ENCODE results near the gene TAGLN2. TPM values are rescaled to one million over a fixed set of nuclear protein-coding genes. Genes with fewer than 3 reads are reported as not detected.
"Not testable (repeated sequence)": the region's sequence is repeated elsewhere in the genome, so short reads cannot be mapped to it uniquely, and the experiment has no call there.

TAGLN2 gene
- total RNA-seq, 1 donor from 2014 or later = 160 TPM

DNA sequence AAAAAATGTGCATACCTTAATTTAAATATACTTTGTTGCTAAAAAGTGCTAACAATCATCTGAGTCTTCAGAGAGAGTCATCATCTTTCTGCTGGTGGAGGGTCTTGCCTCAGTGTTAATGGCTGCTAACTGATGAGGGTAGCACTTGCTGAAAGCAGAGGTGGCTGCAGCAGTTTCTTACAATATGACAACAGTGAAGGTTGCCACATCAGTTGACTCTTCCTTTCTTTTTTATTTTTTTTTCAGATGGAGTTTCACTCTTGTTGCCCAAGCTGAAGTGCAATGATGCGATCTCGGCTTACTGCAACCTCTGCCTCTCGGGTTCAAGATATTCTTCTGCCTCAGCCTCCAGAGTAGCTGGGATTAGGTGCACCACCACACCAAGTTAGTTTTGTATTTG lies 22.8 kb downstream of the TAGLN2 start:
- peaks cover 8% of the 10 kb centered on the region for H3K36me3 Mint-ChIP-seq (ENCODE audit: unreplicated experiment)
- no peaks in the 10 kb centered on the region for H3K4me1 Mint-ChIP-seq (ENCODE audit: low read depth, unreplicated experiment)
- no peak for DNase-seq
- H3K27ac Mint-ChIP-seq (ENCODE audit: unreplicated experiment) = no peak overlapping the region
- no peak overlapping the region for H3K4me3 Mint-ChIP-seq (ENCODE audit: unreplicated experiment)
- H3K9me3 Mint-ChIP-seq (ENCODE audit: unreplicated experiment) = peaks cover 2% of the 10 kb centered on the region
- no peak for TF ChIP-seq CTCF (IDR thresholded peaks at IDR 0.05; ENCODE audit: partially characterized antibody, unreplicated experiment)
- H3K27me3 Mint-ChIP-seq (ENCODE audit: unreplicated experiment) = no peaks in the 10 kb centered on the region

DNA sequence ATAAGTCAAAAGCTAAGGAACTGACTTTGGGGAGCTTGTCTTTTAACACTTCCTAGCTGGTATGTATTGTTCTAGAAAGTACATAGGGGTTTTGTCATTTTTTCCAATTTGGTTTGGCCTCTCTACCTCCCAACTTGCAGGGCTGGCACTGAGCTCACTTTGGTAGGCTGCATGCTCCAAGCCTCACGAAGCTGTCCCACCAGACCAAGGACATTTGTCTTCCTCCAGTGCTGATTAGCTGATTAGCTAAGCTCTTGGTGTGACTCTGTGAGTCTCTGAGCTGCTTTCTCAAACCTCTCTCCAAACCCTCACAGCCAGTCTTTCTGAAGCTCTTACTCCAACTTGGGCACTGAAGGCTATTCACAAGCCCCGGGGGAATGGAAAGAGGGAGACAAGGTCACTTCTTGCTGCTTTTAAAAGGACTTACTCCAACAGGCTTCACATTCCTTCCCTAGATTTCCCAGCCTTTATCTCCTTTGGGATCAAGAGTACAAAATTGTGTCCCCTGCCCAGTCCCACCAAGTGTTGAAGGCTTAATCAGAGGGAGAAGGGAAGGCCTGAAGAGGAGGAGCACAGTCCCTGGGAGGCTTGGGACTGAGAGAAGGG lies 24.4 kb downstream of the TAGLN2 start:
- Mint-ChIP-seq H3K4me1 (ENCODE audit: low read depth, unreplicated experiment) (no peaks in the 10 kb centered on the region), H3K27me3 (ENCODE audit: unreplicated experiment) (no peaks in the 10 kb centered on the region), H3K27ac (ENCODE audit: unreplicated experiment) (no peak overlapping the region), H3K9me3 (ENCODE audit: unreplicated experiment) (peaks cover 2% of the 10 kb centered on the region), H3K36me3 (ENCODE audit: unreplicated experiment) (peaks cover 8% of the 10 kb centered on the region), H3K4me3 (ENCODE audit: unreplicated experiment) (no peak overlapping the region)
- DNase-seq = no peak
- no peak for TF ChIP-seq CTCF (IDR thresholded peaks at IDR 0.05; ENCODE audit: partially characterized antibody, unreplicated experiment)

- H3K27ac Mint-ChIP-seq (ENCODE audit: unreplicated experiment) = no peak within 1 kb of the TSS
- H3K9me3 Mint-ChIP-seq (ENCODE audit: unreplicated experiment) = peaks cover 2% of the 10 kb centered on the region
- no peak within 1 kb of the TSS for H3K4me3 Mint-ChIP-seq (ENCODE audit: unreplicated experiment)
- peak; percentile 80 for DNase-seq
- no peak for TF ChIP-seq CTCF (IDR thresholded peaks at IDR 0.05; ENCODE audit: partially characterized antibody, unreplicated experiment)
- no peaks in the 10 kb centered on the region for H3K4me1 Mint-ChIP-seq (ENCODE audit: low read depth, unreplicated experiment)
- peaks cover 8% of the 10 kb centered on the region for H3K36me3 Mint-ChIP-seq (ENCODE audit: unreplicated experiment)
- H3K27me3 Mint-ChIP-seq (ENCODE audit: unreplicated experiment) = no peaks in the 10 kb centered on the region
These were observed 25.1 kb downstream of the TAGLN2 start, which contains the start of gene CFAP45 for GRCh38 chr1:159900086-159900680. Gene CFAP45 (minus strand): TSS chr1:159900165. CDS start chr1:159900098, 67 bp downstream.

DNA sequence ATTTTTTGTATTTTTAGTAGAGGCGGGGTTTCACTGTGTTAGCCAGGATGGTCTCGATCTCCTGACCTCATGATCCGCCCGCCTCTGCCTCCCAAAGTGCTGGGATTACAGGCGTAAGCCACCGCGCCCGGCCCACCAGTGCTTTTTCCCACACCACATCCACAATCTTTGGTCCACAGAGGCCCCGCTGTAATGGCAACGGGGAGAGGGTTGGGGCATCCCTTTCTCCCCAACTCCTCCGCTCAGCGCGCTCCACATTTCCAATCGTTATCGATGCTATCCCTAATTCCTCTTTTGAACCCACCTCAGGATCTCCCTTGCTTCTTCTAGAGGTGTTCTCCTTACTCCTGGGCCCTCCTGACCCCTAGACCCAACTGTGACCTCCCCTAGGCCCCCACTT lies 25.7 kb downstream of the TAGLN2 start:
- not testable (repeated sequence) for H3K36me3 Mint-ChIP-seq (ENCODE audit: unreplicated experiment); H3K4me1 Mint-ChIP-seq (ENCODE audit: low read depth, unreplicated experiment); DNase-seq; H3K9me3 Mint-ChIP-seq (ENCODE audit: unreplicated experiment); H3K27ac Mint-ChIP-seq (ENCODE audit: unreplicated experiment); H3K4me3 Mint-ChIP-seq (ENCODE audit: unreplicated experiment); H3K27me3 Mint-ChIP-seq (ENCODE audit: unreplicated experiment)

DNA sequence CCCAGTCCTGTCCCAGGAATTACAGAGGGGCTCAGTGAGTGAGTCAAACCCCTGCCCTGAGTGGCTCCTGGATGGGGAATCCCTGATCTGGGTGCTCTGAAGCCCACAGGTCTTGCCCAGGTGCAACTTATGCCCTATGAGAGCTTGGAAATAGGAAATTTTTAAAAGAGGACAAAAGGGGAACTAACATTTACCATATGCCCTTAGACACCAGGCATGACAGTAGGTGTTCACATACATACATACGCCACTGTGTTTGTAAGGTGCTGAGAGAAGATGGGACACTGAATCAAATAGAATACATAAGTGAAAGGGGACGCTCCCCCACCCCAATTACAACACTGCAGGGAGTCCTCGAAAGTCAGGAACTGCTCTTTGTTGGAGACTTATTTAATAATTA lies 26.8 kb downstream of the TAGLN2 start:
- Mint-ChIP-seq H3K4me3 (ENCODE audit: unreplicated experiment) (no peak overlapping the region), H3K27ac (ENCODE audit: unreplicated experiment) (no peak overlapping the region), H3K4me1 (ENCODE audit: low read depth, unreplicated experiment) (no peaks in the 10 kb centered on the region), H3K36me3 (ENCODE audit: unreplicated experiment) (peaks cover 3% of the 10 kb centered on the region), H3K27me3 (ENCODE audit: unreplicated experiment) (no peaks in the 10 kb centered on the region), H3K9me3 (ENCODE audit: unreplicated experiment) (peaks cover 1% of the 10 kb centered on the region)
- no peak for TF ChIP-seq CTCF (IDR thresholded peaks at IDR 0.05; ENCODE audit: partially characterized antibody, unreplicated experiment)
- no peak for DNase-seq

Data from glutamatergic neuron (in vitro differentiated cells).